ENCODE measurements around the gene TMEM54.
A peak's percentile ranks its signal among the peaks of the same experiment; 100 is the strongest.

Gene TMEM54

GRCh38 chr1:32877211-32878110 is 23.7 kb downstream of the TMEM54 start:
- DNase-seq = no peak

DNA sequence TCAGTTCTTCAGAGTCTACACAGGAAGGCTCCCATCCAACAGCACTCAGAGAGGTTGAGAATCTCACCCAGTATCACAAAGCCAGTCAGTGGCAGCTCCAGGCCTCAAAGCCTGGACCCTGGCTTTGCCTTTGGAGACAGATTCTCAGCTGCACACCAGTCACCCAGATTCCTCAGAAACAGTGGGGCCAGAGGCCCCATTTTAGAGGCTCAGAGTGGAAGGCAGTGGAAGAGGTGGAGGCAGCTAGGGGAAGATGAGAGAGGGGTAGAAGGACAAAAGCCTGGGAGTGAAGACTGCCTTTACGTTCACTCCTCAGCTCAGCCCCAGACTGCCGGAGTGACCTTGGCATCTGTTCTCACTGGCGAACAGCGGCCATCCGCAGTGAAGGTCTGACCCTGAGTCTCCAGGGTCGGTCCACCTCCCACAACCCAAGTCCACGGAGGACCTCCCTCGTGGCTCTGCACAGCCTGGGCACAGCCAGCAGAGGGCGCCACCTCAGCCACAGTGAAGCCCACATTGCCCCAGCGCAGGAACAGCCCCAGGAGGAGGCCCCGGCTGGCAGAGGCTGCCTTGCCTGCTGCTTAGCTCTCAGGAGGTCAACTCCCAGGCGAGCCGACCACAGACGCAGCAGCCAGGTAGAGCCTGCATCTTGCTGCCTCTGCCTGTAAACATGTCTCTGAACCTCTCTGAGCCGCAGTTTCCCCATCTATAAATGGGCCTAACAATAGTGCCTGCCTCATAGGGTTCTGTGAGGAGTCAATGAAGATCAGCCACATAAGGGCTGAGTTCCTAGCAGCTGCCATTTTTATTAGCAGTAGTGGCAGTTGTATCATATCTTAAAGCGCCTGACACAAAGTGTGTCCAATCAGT is 24.6 kb downstream of the TMEM54 start:
- DNase-seq = peak; percentile 34

DNA sequence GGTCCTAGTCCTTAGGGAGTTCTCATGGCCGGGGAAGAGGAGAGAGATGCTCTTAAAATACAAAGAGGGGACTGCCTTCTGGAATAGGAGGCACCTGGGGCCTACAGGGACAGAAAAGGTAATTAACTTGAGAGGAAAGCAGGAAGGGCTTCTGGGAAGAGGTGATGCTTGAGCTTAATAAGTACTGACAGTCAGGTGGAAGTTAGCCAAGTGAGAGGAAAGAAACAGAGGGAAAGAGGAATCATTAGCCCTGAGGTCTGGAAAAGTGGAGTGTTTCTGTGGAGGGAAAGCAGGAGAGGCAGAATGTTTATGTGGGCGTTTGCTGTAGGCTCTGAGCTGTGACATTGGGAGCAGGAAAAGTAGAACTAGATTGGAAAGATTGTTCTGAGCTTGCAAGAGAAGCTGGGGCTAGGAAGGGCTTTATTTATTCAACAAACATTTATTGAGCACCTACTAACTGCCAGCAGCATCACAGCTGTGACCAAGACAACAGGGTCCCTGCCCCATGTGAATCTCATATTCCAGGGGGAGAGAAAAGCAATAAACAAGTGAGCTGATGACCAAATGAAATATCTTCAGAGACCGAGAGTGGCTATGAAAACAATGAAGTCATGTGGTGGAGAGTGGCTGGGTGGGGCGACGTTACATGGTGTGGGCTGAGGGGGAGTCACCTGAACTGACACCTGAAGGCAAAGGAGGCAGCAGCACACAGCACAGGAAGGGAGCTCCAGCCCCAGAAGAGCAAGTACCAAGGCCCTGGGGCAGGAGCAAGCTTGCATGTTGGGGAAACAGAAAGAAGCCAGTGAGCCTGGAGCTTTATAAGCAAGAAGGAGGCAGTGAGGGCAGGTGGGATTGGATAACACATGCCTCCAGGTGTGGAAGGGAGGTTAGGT is 26.1 kb downstream of the TMEM54 start:
- DNase-seq = no peak

- DNase-seq = no peak
These were observed 27.7 kb downstream of the TMEM54 start for GRCh38 chr1:32873484-32873883.

GRCh38 chr1:32872192-32872460 is 29.1 kb downstream of the TMEM54 start:
- no peak for DNase-seq

DNA sequence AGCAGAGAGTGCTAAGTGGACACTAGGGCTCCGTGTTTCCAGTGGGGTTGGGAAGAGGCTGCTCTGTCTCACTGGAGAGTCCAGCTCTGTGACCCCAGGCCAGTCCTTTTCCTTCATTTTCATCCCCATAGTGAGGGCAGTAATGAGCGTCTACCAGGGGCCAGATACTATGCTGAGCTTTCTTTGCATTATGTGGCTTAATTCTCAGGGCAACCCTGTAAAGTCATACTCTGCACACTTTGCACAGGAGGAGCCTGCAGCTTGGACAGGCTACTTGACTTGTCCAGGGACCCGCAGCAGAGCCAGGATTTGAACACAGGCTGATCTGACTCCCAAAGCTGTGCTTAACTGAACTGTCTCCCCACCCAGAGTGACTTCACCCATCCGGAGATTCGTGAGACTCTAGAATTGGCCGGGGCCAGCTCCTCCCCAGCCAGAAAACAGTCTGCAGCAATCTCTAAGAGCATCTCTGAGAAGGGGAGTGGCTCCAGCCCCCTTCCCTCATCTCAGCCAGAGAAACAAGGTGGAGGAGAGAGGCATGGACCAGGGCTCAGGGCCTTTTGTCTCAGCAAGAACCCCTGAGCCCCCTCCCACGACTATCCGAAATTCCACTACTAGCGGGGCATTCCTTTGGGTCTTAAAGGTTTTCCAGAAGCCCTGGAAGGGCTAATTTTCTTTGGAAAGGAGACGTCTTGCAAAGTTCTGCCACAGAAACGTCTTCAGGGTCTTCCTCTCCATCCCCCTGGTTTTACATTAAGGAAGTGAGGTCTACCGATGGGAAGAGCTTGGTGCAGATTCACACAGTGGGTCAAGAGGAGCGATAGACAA is 29.6 kb downstream of the TMEM54 start:
- no peak for DNase-seq

GRCh38 chr1:32870615-32871363 is 30.4 kb downstream of the TMEM54 start, which contains the start of gene FNDC5:
Gene FNDC5, minus strand, starts transcription at chr1:32870912.
- peak; percentile 37 for DNase-seq

GRCh38 chr1:32869923-32870614 is 31.1 kb downstream of the TMEM54 start:
- DNase-seq = no peak

DNA sequence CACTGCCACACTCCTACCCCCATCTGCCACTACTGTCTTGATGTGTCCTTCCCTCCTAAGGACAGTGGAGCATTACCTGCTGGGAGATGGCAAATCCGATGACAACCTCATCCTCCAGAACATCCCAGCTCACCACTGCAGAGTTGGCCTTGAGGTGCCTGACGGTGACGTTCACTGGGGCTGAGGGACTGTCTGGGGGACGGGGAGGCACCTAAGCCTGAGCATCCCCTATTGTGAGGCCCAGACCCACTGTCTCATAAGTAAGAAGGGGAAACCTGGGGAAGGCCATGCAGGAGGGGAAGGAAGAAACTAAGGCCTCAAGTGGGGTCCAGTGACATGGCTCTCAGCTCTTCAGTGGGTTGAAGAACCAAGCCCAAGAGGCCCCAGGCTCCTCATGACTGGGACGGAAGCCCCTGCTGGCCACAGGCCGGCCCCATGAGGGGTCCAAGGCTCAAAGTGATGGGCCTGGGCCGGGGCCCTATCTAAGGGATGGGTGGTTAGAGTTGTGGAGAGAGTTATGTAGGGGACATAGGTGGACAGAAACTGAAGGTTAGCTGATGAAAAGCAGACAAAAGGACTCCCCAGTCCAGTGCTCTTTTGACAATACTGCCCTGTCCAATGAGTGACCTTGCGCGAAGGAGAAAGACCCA is 32.3 kb downstream of the TMEM54 start:
- no peak for DNase-seq

DNA sequence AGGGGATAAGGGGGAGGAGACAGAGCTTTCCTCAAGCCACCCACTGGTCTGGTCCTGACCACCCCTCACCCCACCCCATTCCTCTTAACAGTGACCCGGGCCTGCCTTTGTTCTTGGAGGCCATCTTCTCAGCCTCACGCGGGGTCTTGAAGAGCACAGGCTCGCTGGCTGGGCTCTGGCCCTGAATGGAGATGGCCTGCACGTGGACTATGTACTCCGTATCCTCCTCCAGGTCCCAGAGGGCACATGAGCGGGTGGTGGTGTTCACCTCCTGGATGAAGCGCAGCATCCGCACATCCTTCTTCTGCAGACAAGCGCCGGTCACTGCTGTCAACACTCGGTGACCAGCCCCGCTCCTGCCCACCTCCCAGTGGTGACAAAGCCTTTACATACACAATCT is 33.1 kb downstream of the TMEM54 start:
- no peak for DNase-seq

- DNase-seq = no peak
These were observed 33.5 kb downstream of the TMEM54 start for GRCh38 chr1:32867671-32868070.

DNA sequence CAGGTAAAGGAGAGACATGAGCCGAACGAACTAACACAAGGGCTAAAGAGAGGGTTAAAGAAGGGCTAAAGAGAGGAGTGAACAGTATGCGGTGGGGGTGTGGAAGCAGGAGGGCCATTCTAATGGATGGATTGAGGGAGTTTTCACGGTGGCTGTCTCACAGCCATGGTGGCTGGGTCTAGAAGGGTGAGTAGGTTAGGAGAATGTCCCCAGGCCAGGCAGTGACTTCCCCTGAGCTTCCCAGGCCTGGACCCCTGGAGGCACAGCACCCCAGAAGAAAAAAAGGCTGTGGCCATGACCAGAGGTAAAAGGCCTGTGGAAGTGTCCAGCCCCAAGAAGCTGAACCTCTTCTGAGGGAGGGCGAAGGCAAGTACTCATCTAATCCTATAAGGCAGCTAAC is 34.0 kb downstream of the TMEM54 start:
- DNase-seq = no peak

- DNase-seq = no peak
These were observed 35.4 kb downstream of the TMEM54 start for GRCh38 chr1:32865639-32866405.

DNA sequence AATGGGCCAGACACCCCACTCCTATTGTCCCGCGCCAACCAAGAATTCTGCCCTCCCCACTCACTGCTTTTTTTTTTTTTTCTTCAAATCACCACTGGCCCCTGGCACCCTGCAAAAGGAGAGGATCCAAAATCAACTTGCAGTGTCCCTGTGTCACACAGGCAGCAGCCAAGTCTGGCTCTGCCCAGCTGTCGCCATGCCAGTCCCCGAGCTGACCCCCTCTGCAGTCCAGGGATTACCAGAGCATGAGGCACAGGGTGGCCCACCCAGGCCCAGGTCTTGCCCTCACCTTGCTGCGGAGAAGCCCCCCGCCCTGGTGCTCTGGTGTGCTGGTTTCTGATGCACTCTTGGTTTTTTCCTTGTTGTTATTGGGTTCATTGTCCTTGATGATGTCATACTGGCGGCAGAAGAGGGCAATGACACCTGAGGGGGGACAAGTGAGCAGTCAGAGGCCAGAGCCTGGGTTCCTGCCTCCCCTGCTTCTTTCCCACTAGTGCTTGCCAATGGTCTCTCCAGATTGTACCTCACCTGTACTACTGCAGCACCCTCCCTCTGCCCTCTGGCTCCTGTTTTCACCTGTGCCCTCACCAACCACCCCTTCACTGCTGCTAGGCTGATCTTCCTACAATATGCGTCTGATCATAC is 36.7 kb downstream of the TMEM54 start:
- DNase-seq = no peak

- no peak for DNase-seq
These were observed 37.3 kb downstream of the TMEM54 start for GRCh38 chr1:32863881-32864245.

DNA sequence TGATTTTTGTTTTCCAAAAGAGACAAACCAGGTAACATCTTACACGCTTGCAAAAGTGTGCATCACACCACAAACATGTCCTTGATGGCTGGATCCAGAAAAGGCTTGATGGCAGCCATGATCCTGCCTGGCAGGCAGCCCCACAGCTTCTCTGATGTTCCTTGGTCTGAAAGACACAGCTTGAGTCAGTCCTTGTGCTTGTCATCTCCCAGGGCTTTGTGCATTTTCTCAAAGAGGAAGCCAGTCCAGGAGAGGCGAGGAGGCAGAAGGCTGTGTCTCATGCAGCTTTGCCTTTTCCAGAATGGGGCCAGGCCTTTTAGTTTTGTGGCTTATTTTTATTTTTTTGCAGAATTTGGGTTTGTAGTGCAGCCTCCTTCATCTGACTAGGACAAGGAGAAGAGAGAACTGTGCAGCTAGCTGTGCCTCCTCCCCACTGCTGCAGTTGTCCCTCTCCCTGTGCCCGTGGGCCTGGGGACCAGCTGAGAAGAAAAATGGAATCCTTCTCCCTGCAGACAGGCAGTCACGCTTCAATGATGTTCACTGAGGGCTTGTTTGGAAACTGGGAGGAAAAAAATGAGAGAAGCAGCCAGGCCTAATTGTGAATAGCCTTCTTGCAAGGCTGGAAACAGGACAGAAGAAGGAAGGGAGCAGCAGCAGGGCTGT is 37.8 kb downstream of the TMEM54 start:
- DNase-seq = no peak

GRCh38 chr1:32861904-32862695 is 39.1 kb downstream of the TMEM54 start:
- DNase-seq = no peak
